ENCODE results near the gene GATA6. TPM values are rescaled to one million over a fixed set of nuclear protein-coding genes. Genes with fewer than 3 reads are reported as not detected.

Gene GATA6
- total and polyA plus RNA-seq, 2 of the 8 experiments (the other 6 are each of a cell fraction or from before 2014, with no cell fraction given): 0.09 TPM; not detected in 1

DNA sequence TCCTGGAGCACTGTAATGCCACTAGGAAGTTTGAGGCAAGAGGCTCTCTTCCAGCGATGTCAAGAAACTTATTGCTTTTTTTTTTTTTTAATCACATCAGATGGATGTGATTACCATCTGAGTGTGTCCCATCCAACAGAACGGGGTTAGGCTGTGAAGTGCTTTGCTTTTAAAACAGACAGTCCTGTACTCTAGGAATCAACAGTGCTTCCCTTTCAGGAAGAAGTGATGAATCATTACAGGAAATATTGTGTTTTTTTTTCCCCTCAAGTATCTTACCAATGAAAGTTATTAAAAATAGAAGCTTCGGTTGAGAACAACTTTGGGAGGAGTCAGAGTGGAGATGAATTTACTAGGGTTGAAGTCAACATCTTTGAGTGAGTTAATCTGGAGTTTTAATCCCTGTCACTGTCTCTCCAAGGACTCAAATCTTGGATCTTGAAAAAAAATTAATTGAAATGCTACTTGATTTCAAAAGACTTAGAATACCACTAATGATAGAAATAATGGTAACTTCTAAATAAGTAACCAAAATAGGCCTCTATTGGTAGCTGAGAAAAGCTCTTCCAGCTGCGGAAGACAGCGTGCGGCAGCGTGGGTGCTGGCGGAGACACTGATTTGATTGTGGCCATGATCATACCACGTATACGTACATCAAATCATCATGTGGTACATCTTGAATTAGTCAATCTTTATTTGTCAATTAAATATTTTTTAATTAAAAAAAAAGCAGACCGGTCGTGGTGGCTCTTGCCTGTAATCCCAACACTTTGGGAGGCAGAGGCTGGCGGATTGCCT, 45.5 kb downstream of the GATA6 start:
- Histone ChIP-seq H3K4me3 (ENCODE audit: extremely low read depth in 1 of 4, insufficient read depth in 2 of 4, low read depth in 3 of 4, low read length in 4 of 4) (no peak overlapping the region), H3K14ac (ENCODE audit: insufficient read length) (no peak overlapping the region), H3K27me3 (replicated peaks in 1 of 4; ENCODE audit: control insufficient read depth in 3 of 4, extremely low read depth in 1 of 4, insufficient read depth in 3 of 4, low read length in 3 of 4) (peaks cover 0 to 23% (median 9%) of the 10 kb centered on the region in 4 experiments; a peak in 6 of 7 replicates), H3K56ac (replicated peaks; ENCODE audit: insufficient read length, low read depth, low read length) (no peak overlapping the region), H3K23me2 (ENCODE audit: low read depth, low read length) (no peaks in the 10 kb centered on the region), H4K20me1 (replicated peaks in 1 of 2; ENCODE audit: control insufficient read depth in 1 of 2, insufficient read depth in 2 of 2, low read length in 2 of 2) (no peaks in the 10 kb centered on the region), H2AK5ac (ENCODE audit: low read depth, low read length) (no peak overlapping the region), H3K27ac (ENCODE audit: low read depth, low read length) (no peak overlapping the region), H3K36me3 (ENCODE audit: control insufficient read depth in 2 of 4, insufficient read depth in 4 of 4, low read length in 3 of 4) (no peaks in the 10 kb centered on the region), H4K5ac (ENCODE audit: insufficient read length, low read depth, low read length) (no peak overlapping the region), H2BK120ac (replicated peaks; ENCODE audit: low read depth, low read length) (no peak overlapping the region), H3K9me3 (ENCODE audit: insufficient read depth in 2 of 2, low read depth in 1 of 2, low read length in 1 of 2) (no peaks in the 10 kb centered on the region), H3K23ac (ENCODE audit: insufficient read length) (no peak overlapping the region), H3K4me1 (replicated peaks in 1 of 4; ENCODE audit: control insufficient read depth in 3 of 4, insufficient read depth in 4 of 4, low read length in 3 of 4) (no peaks in the 10 kb centered on the region), H4K91ac (replicated peaks; ENCODE audit: insufficient read length, low read length) (no peak overlapping the region), H2AFZ (ENCODE audit: low read length) (no peak overlapping the region), H4K8ac (ENCODE audit: extremely low read depth, insufficient read depth, low read length) (no peak overlapping the region), H3K79me1 (ENCODE audit: low read depth, low read length) (no peaks in the 10 kb centered on the region), H2BK5ac (ENCODE audit: low read depth, low read length) (no peak overlapping the region), H3K4ac (replicated peaks; ENCODE audit: insufficient read length, low read depth, low read length) (no peak overlapping the region), H3K79me2 (ENCODE audit: control insufficient read depth in 1 of 2, insufficient read depth in 2 of 2, low read length in 2 of 2) (no peaks in the 10 kb centered on the region), H3K18ac (ENCODE audit: extremely low read depth, low read length) (no peak overlapping the region), H2BK20ac (ENCODE audit: low read length) (no peak overlapping the region), H3K9ac (replicated peaks in 1 of 4; ENCODE audit: extremely low read depth in 1 of 4, low read depth in 3 of 4, low read length in 3 of 4) (no peak overlapping the region), H2BK12ac (ENCODE audit: low read depth, low read length) (no peak overlapping the region), H2BK15ac (ENCODE audit: low read length) (no peak overlapping the region), H3K4me2 (ENCODE audit: insufficient read depth in 1 of 2, low read depth in 2 of 2, low read length in 2 of 2) (no peak overlapping the region)
- ChIA-PET POLR2A (ENCODE audit: partially characterized antibody) (no interaction called here), CTCF (ENCODE audit: partially characterized antibody) (interaction anchor here (0.7 kb wide), 1 partner anchor 16 kb away, joined by 3 read pairs; no protein-coding TSS in a partner anchor)
- no peak for FAIRE-seq
- no peak for DNase-seq (ENCODE audit: low read depth in 1 of 2, low spot score in 2 of 2)
- 85% methylated on average over 13 of the region's 13 CpGs; no CpG with 5 or more reads in 1 of the 2 experiments for WGBS, 2 experiments (ENCODE audit: extremely low coverage in 1 of 2, insufficient coverage in 1 of 2, insufficient read length in 1 of 2, insufficient replicate concordance in 2 of 2, low coverage in 1 of 2, low lambda C conversion rate in 2 of 2, missing lambda C conversion rate in 1 of 2)
- TF ChIP-seq TAF7 (optimal IDR thresholded peaks at IDR 0.05; ENCODE audit: borderline replicate concordance, low read depth, low read length) (no peak), RAD21 (IDR thresholded peaks at IDR 0.05 in 1 of 2, conservative IDR thresholded peaks at IDR 0.05 in 1 of 2; ENCODE audit: low read depth in 2 of 2, low read length in 2 of 2) (no peak), CHD1 (IDR thresholded peaks at IDR 0.05; ENCODE audit: low read depth, low read length) (no peak), KDM4A (IDR thresholded peaks at IDR 0.05; ENCODE audit: low read depth, low read length, severe bottlenecking) (no peak), CHD2 (IDR thresholded peaks at IDR 0.05; ENCODE audit: low read length) (no peak), GABPA (IDR thresholded peaks at IDR 0.05; ENCODE audit: borderline replicate concordance, insufficient read depth, low read length) (no peak)
- TF ChIP-seq, protein P1, sequence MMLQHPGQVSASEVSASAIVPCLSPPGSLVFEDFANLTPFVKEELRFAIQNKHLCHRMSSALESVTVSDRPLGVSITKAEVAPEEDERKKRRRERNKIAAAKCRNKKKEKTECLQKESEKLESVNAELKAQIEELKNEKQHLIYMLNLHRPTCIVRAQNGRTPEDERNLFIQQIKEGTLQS (IDR thresholded peaks at IDR 0.05; ENCODE audit: insufficient read depth, low read depth, low read length): no peak
- TF ChIP-seq, protein P2, sequence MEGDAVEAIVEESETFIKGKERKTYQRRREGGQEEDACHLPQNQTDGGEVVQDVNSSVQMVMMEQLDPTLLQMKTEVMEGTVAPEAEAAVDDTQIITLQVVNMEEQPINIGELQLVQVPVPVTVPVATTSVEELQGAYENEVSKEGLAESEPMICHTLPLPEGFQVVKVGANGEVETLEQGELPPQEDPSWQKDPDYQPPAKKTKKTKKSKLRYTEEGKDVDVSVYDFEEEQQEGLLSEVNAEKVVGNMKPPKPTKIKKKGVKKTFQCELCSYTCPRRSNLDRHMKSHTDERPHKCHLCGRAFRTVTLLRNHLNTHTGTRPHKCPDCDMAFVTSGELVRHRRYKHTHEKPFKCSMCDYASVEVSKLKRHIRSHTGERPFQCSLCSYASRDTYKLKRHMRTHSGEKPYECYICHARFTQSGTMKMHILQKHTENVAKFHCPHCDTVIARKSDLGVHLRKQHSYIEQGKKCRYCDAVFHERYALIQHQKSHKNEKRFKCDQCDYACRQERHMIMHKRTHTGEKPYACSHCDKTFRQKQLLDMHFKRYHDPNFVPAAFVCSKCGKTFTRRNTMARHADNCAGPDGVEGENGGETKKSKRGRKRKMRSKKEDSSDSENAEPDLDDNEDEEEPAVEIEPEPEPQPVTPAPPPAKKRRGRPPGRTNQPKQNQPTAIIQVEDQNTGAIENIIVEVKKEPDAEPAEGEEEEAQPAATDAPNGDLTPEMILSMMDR (IDR thresholded peaks at IDR 0.05; ENCODE audit: control extremely low read depth in 1 of 3, insufficient read depth in 1 of 3, low read depth in 1 of 3, low read length in 3 of 3): no peak
